ENCODE measurements around the gene CEP192.

CEP192 gene
- long read RNA-seq, partial matches to known transcripts, result 32 of 52 reads
- long read RNA-seq, other reads (novel, unspliced or antisense), result 20 of 52 reads

GRCh38 chr18:12990967-12991820 is at the start of gene CEP192:
CEP192 (plus strand) TSS chr18:12991362; CDS start chr18:12999425, 8,063 bp downstream.
- DNase-seq (ENCODE audit: low read depth in 1 of 2, low spot score in 1 of 2), result peak; percentile 99 to 100
- Histone ChIP-seq H3K4me3 (replicated peaks; ENCODE audit: insufficient read depth, low read length) (peak within 1 kb of the TSS; percentile 79), H3K27me3 (ENCODE audit: insufficient read depth, poor library complexity, severe bottlenecking) (no peaks in the 10 kb centered on the region), H3K27ac (replicated peaks) (peak within 1 kb of the TSS; percentile 92)
- no peak for TF ChIP-seq GABPA (IDR thresholded peaks at IDR 0.05; ENCODE audit: low read depth)
- TF ChIP-seq, protein P1, sequence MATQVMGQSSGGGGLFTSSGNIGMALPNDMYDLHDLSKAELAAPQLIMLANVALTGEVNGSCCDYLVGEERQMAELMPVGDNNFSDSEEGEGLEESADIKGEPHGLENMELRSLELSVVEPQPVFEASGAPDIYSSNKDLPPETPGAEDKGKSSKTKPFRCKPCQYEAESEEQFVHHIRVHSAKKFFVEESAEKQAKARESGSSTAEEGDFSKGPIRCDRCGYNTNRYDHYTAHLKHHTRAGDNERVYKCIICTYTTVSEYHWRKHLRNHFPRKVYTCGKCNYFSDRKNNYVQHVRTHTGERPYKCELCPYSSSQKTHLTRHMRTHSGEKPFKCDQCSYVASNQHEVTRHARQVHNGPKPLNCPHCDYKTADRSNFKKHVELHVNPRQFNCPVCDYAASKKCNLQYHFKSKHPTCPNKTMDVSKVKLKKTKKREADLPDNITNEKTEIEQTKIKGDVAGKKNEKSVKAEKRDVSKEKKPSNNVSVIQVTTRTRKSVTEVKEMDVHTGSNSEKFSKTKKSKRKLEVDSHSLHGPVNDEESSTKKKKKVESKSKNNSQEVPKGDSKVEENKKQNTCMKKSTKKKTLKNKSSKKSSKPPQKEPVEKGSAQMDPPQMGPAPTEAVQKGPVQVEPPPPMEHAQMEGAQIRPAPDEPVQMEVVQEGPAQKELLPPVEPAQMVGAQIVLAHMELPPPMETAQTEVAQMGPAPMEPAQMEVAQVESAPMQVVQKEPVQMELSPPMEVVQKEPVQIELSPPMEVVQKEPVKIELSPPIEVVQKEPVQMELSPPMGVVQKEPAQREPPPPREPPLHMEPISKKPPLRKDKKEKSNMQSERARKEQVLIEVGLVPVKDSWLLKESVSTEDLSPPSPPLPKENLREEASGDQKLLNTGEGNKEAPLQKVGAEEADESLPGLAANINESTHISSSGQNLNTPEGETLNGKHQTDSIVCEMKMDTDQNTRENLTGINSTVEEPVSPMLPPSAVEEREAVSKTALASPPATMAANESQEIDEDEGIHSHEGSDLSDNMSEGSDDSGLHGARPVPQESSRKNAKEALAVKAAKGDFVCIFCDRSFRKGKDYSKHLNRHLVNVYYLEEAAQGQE (IDR thresholded peaks at IDR 0.05; ENCODE audit: insufficient replicate concordance, low read depth), result peak; percentile 73
- peak; percentile 68; the same call in 1 of the 2 replicates for TF ChIP-seq SPI1 (IDR thresholded peaks at IDR 0.05; ENCODE audit: borderline replicate concordance, low read depth)
- TF ChIP-seq POLR2AphosphoS5 (IDR thresholded peaks at IDR 0.05; ENCODE audit: low read depth), result peak; percentile 97

- DNase-seq (ENCODE audit: low read depth in 1 of 2, low spot score in 1 of 2), result no peak
- H3K27ac ChIP-seq (replicated peaks), result no peak overlapping the region
- TF ChIP-seq SPI1 (IDR thresholded peaks at IDR 0.05; ENCODE audit: borderline replicate concordance, low read depth) (no peak), POLR2AphosphoS5 (IDR thresholded peaks at IDR 0.05; ENCODE audit: low read depth) (no peak), GABPA (IDR thresholded peaks at IDR 0.05; ENCODE audit: low read depth) (no peak)
- TF ChIP-seq, protein P2, sequence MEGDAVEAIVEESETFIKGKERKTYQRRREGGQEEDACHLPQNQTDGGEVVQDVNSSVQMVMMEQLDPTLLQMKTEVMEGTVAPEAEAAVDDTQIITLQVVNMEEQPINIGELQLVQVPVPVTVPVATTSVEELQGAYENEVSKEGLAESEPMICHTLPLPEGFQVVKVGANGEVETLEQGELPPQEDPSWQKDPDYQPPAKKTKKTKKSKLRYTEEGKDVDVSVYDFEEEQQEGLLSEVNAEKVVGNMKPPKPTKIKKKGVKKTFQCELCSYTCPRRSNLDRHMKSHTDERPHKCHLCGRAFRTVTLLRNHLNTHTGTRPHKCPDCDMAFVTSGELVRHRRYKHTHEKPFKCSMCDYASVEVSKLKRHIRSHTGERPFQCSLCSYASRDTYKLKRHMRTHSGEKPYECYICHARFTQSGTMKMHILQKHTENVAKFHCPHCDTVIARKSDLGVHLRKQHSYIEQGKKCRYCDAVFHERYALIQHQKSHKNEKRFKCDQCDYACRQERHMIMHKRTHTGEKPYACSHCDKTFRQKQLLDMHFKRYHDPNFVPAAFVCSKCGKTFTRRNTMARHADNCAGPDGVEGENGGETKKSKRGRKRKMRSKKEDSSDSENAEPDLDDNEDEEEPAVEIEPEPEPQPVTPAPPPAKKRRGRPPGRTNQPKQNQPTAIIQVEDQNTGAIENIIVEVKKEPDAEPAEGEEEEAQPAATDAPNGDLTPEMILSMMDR (IDR thresholded peaks at IDR 0.05; ENCODE audit: insufficient read depth, low read length), result no peak
- TF ChIP-seq, protein P1 (IDR thresholded peaks at IDR 0.05; ENCODE audit: insufficient replicate concordance, low read depth), result no peak
- H3K4me3 ChIP-seq (replicated peaks; ENCODE audit: insufficient read depth, low read length), result no peak overlapping the region
- no peaks in the 10 kb centered on the region for H3K27me3 ChIP-seq (ENCODE audit: insufficient read depth, poor library complexity, severe bottlenecking)
Observed at GRCh38 chr18:12943215-12943614, 47.9 kb upstream of the CEP192 start.

DNA sequence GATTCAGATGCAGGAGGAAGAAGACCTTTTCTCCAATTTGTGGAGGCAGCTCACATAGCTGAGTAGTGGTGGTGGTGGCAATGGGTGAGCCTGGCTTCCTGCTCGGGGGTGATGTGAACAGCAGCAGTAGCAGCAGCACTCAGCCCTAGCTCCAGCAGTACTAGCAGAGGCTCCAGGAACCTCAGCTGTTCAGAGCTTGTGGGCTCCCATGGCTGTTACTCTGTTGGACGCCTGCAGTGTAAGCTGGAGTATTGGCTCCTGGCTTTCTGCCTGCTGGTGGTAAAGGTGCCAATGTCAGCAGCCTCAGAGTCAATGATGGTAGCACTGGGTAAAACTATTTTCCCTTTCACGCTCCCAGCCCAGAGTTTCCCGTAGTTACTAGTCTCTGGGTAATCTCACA is 46.5 kb upstream of the CEP192 start:
- Histone ChIP-seq H3K27me3 (ENCODE audit: insufficient read depth, poor library complexity, severe bottlenecking) (no peaks in the 10 kb centered on the region), H3K27ac (replicated peaks) (no peak overlapping the region), H3K4me3 (replicated peaks; ENCODE audit: insufficient read depth, low read length) (no peak overlapping the region)
- DNase-seq (ENCODE audit: low read depth in 1 of 2, low spot score in 1 of 2), result peak in 1 of 2 experiments; percentile 38
- no peak for TF ChIP-seq POLR2AphosphoS5 (IDR thresholded peaks at IDR 0.05; ENCODE audit: low read depth)
- TF ChIP-seq, protein P1 (IDR thresholded peaks at IDR 0.05; ENCODE audit: insufficient replicate concordance, low read depth), result no peak

All from HL-60 (cell line).